Left lung (tissue), 10 donors: ENCODE data around the gene NINJ2. TPM values are rescaled to one million over a fixed set of nuclear protein-coding genes. Genes with fewer than 3 reads are reported as not detected.

Experiments
- ATAC-seq: fragments of 200-7000 bp; cut with Tn5 transposase; one replicate; pipeline ENCODE4 v1.9.1; 2020; ENCODE audit warnings: moderate library complexity
- DNase-seq, 4 donors: peaks; one replicate each; pipeline ENCODE4 v3.0.0-alpha.2; 2013 to 2020
- H3K27ac ChIP-seq, 2 donors: fragments of 200-600 bp; sonication (generic) in 1 of 2; one replicate each; pipeline versions ENCODE4 v1.5.0 to v1.8.0; 2020 to 2021
- H3K27me3 ChIP-seq, 2 donors: fragments of 200-600 bp; sonication (generic) in 1 of 2; one replicate each; pipeline versions ENCODE4 v1.5.0 to v1.8.0; 2020 to 2021
- H3K36me3 ChIP-seq, 2 donors: fragments of 200-600 bp; sonication (generic) in 1 of 2; one replicate each; pipeline versions ENCODE4 v1.5.0 to v1.8.0; 2020 to 2021
- H3K4me1 ChIP-seq, 2 donors: fragments of 200-600 bp; one replicate each; pipeline ENCODE4 v1.8.0; 2021
- H3K4me3 ChIP-seq, 2 donors: fragments of 200-600 bp; sonication (generic) in 1 of 2; one replicate each; pipeline versions ENCODE4 v1.5.0 to v1.8.0; 2020 to 2021; ENCODE audit warnings: mild to moderate bottlenecking in 1 of 2
- H3K9me3 ChIP-seq, 2 donors: fragments of 200-600 bp; sonication (generic) in 1 of 2; one replicate each; pipeline versions ENCODE4 v1.5.0 to v1.8.0; 2020 to 2021
- CTCF ChIP-seq, 2 donors: fragments of 200-600 bp; sonication (generic) in 1 of 2; IDR thresholded peaks; one replicate each; pipeline versions ENCODE4 v1.5.0 to v1.8.0; 2021; ENCODE audit warnings: antibody characterized with exemption in 2 of 2
- intact Hi-C, 2 donors: fragments of 100-400 bp; cut with DNase I; formaldehyde crosslinking; loops; one replicate each; pipeline versions ENCODE4 v1.11.2 to v1.14.2; 2022
- polyA plus RNA-seq, 6 donors: library from polyadenylated mRNA; unstranded; fragments of 120-200 nt; gene quantifications; one replicate each; pipeline ENCODE4 v1.2.1, GENCODE V29; 2013; ENCODE audit not compliant: insufficient read length in 6 of 6
- total RNA-seq, 2 donors: library from RNA; stranded (reverse); fragmentation: NEBNext Ultra II Directional; extraction: Animal tissue kit (Norgen Biotek cat#: 25700); gene quantifications; one replicate each; pipeline ENCODE4 v1.2.1, GENCODE V29; 2021
- donor health status: DM: no; HTN: yes; CAD: no.
- donor health status: DM: no; HTN: no; CAD: no.

NINJ2 gene
- total and polyA plus RNA-seq, 8 donors = 1.2 to 18.0 (median 2.8) TPM

GRCh38 chr12:532908-533565 is 130.2 kb downstream of the NINJ2 start:
- DNase-seq (no peak), ATAC-seq (no peak)
- Histone ChIP-seq H3K4me1 (peaks cover 0 to 3% of the 10 kb centered on the region in 2 donors), H3K4me3 (no peak overlapping the region), H3K27ac (no peak overlapping the region), H3K9me3 (peaks cover 0 to 24% of the 10 kb centered on the region in 2 donors), H3K27me3 (no peaks in the 10 kb centered on the region), H3K36me3 (no peaks in the 10 kb centered on the region)
- intact Hi-C loops = no loop called here
- no peak for TF ChIP-seq CTCF (IDR thresholded peaks at IDR 0.05)

GRCh38 chr12:531951-532585 is 131.2 kb downstream of the NINJ2 start:
- Histone ChIP-seq H3K4me3 (no peak overlapping the region), H3K27me3 (no peaks in the 10 kb centered on the region), H3K36me3 (no peaks in the 10 kb centered on the region), H3K4me1 (no peaks in the 10 kb centered on the region), H3K9me3 (peaks cover 0 to 24% of the 10 kb centered on the region in 2 donors), H3K27ac (no peak overlapping the region)
- no peak for TF ChIP-seq CTCF (IDR thresholded peaks at IDR 0.05)
- no peak for ATAC-seq
- intact Hi-C loops = no loop called here
- no peak for DNase-seq

GRCh38 chr12:530821-531220 is 132.4 kb downstream of the NINJ2 start:
- no peak for DNase-seq
- no peak for ATAC-seq
- intact Hi-C loops = no loop called here
- Histone ChIP-seq H3K36me3 (no peaks in the 10 kb centered on the region), H3K27ac (no peak overlapping the region), H3K4me1 (peaks cover 0 to 7% of the 10 kb centered on the region in 2 donors), H3K27me3 (no peaks in the 10 kb centered on the region), H3K4me3 (no peak overlapping the region), H3K9me3 (peaks cover 0 to 24% of the 10 kb centered on the region in 2 donors)
- no peak for TF ChIP-seq CTCF (IDR thresholded peaks at IDR 0.05)

GRCh38 chr12:530308-530707 is 132.9 kb downstream of the NINJ2 start:
- Histone ChIP-seq H3K36me3 (no peaks in the 10 kb centered on the region), H3K4me3 (no peak overlapping the region), H3K4me1 (peaks cover 0 to 9% of the 10 kb centered on the region in 2 donors), H3K27me3 (no peaks in the 10 kb centered on the region), H3K27ac (no peak overlapping the region), H3K9me3 (peaks cover 0 to 24% of the 10 kb centered on the region in 2 donors)
- TF ChIP-seq CTCF (IDR thresholded peaks at IDR 0.05) = no peak
- no peak for DNase-seq
- intact Hi-C loops = no loop called here
- ATAC-seq = no peak

GRCh38 chr12:527729-528128 is 135.5 kb downstream of the NINJ2 start:
- DNase-seq (no peak), ATAC-seq (no peak)
- intact Hi-C loops = no loop called here
- Histone ChIP-seq H3K9me3 (peaks cover 0 to 24% of the 10 kb centered on the region in 2 donors), H3K4me1 (peaks cover 0 to 9% of the 10 kb centered on the region in 2 donors), H3K36me3 (no peaks in the 10 kb centered on the region), H3K27me3 (no peaks in the 10 kb centered on the region), H3K27ac (no peak overlapping the region), H3K4me3 (no peak overlapping the region)
- TF ChIP-seq CTCF (IDR thresholded peaks at IDR 0.05) = no peak
